ENCODE data around the gene LCN15. TPM values are rescaled to one million over a fixed set of nuclear protein-coding genes. Genes with fewer than 3 reads are reported as not detected.

The LCN15 gene
- total and polyA plus RNA-seq, 2 of the 13 experiments (the other 11 are each of a cell fraction or from before 2014, with no cell fraction given), result 1.3 to 53.7 TPM

GRCh38 chr9:136757328-136757727 is 7.0 kb downstream of the LCN15 start:
- Histone ChIP-seq H3K79me2 (ENCODE audit: insufficient read depth, low read length) (no peaks in the 10 kb centered on the region), H2AFZ (ENCODE audit: low read length) (no peak overlapping the region), H3K9me3 (ENCODE audit: low read length) (peaks cover 2% of the 10 kb centered on the region; the same call in 1 of the 2 replicates), H3K27me3 (ENCODE audit: control insufficient read depth in 1 of 2, insufficient read depth in 2 of 2, low read length in 2 of 2) (peaks cover 7 to 38% of the 10 kb centered on the region in 2 experiments; a peak in 4 of 5 replicates), H3K4me3 (replicated peaks in 1 of 3; ENCODE audit: insufficient read depth in 1 of 3, low read depth in 2 of 3, low read length in 3 of 3) (no peak overlapping the region), H3K4me2 (ENCODE audit: low read depth, low read length) (no peak overlapping the region), H4K20me1 (ENCODE audit: insufficient read depth, low read length) (no peaks in the 10 kb centered on the region), H3K36me3 (replicated peaks in 1 of 2; ENCODE audit: control insufficient read depth in 1 of 2, insufficient read depth in 2 of 2, low read length in 2 of 2) (no peaks in the 10 kb centered on the region), H3K27ac (ENCODE audit: extremely low read length, insufficient read depth, low read length) (no peak overlapping the region), H3K9ac (ENCODE audit: insufficient read depth, low read depth, low read length) (no peak overlapping the region), H3K4me1 (ENCODE audit: insufficient read depth, low read length) (peaks cover 33% of the 10 kb centered on the region)
- no peak for ATAC-seq
- 62% methylated on average over 14 of the region's 20 CpGs for WGBS (ENCODE audit: low lambda C conversion rate)
- TF ChIP-seq HOXA7 (CRISPR knock-in tag; IDR thresholded peaks at IDR 0.05) (no peak), MLXIP (CRISPR knock-in tag; IDR thresholded peaks at IDR 0.05; ENCODE audit: borderline replicate concordance) (no peak), CHCHD3 (CRISPR knock-in tag; IDR thresholded peaks at IDR 0.05) (no peak), ZNF782 (CRISPR knock-in tag; IDR thresholded peaks at IDR 0.05; ENCODE audit: borderline replicate concordance) (no peak), TAF15 (IDR thresholded peaks at IDR 0.05; ENCODE audit: low read depth, low read length, poor library complexity, severe bottlenecking) (no peak)
- DNase-seq (ENCODE audit: low spot score), result no peak
- BruUV-seq (replicated peaks), result no TSS peak
- POLR2A ChIA-PET, result interaction anchor here (1.4 to 1.5 kb wide), 2 partner anchors 21 to 27 kb away, joined by 3 read pairs; no protein-coding TSS in a partner anchor
- intact Hi-C loops (cut with micrococcal nuclease; ENCODE audit: unreplicated experiment) (no loop called here), in situ Hi-C loops (cut with HindIII; ENCODE audit: extremely low pct_ligation_motif_present, low pct_unique_long_range_greater_than_20kb) (no loop called here)
- FAIRE-seq, result no peak
- CTCF ChIA-PET (ENCODE audit: low intra/inter-chr PET ratio, low total read pairs), result no interaction called here

GRCh38 chr9:136756836-136757235 is 7.5 kb downstream of the LCN15 start:
- Histone ChIP-seq H4K20me1 (ENCODE audit: insufficient read depth, low read length) (no peaks in the 10 kb centered on the region), H3K4me1 (ENCODE audit: insufficient read depth, low read length) (peaks cover 28% of the 10 kb centered on the region), H2AFZ (ENCODE audit: low read length) (no peak overlapping the region), H3K27ac (ENCODE audit: extremely low read length, insufficient read depth, low read length) (no peak overlapping the region), H3K9ac (ENCODE audit: insufficient read depth, low read depth, low read length) (no peak overlapping the region), H3K4me2 (ENCODE audit: low read depth, low read length) (no peak overlapping the region), H3K9me3 (ENCODE audit: low read length) (peaks cover 7% of the 10 kb centered on the region; the same call in 1 of the 2 replicates), H3K36me3 (replicated peaks in 1 of 2; ENCODE audit: control insufficient read depth in 1 of 2, insufficient read depth in 2 of 2, low read length in 2 of 2) (no peaks in the 10 kb centered on the region), H3K79me2 (ENCODE audit: insufficient read depth, low read length) (no peaks in the 10 kb centered on the region), H3K27me3 (ENCODE audit: control insufficient read depth in 1 of 2, insufficient read depth in 2 of 2, low read length in 2 of 2) (peaks cover 7 to 41% of the 10 kb centered on the region in 2 experiments; a peak in 4 of 5 replicates), H3K4me3 (replicated peaks in 1 of 3; ENCODE audit: insufficient read depth in 1 of 3, low read depth in 2 of 3, low read length in 3 of 3) (no peak overlapping the region)
- no peak for DNase-seq (ENCODE audit: low spot score)
- in situ Hi-C loops (cut with HindIII; ENCODE audit: extremely low pct_ligation_motif_present, low pct_unique_long_range_greater_than_20kb) (no loop called here), intact Hi-C loops (cut with micrococcal nuclease; ENCODE audit: unreplicated experiment) (no loop called here)
- FAIRE-seq, result no peak
- ChIA-PET POLR2A (no interaction called here), CTCF (ENCODE audit: low intra/inter-chr PET ratio, low total read pairs) (no interaction called here)
- TF ChIP-seq RXRA (CRISPR knock-in tag; IDR thresholded peaks at IDR 0.05), result no peak
- WGBS (ENCODE audit: low lambda C conversion rate), result 51% methylated on average over 7 of the region's 18 CpGs
- no peak for ATAC-seq
- no TSS peak for BruUV-seq (replicated peaks)
